PC-3 (cell line): ENCODE results near the gene FBXL13.

ENCODE experiments used
- EZH2 ChIP-seq: fragments of 300-600 bp; sonication (generic); IDR thresholded peaks from one replicate; pipeline ENCODE4 v1.6.1; 2017; ENCODE audit warnings: antibody characterized with exemption, mild to moderate bottlenecking, low read length; ENCODE audit not compliant: unreplicated experiment
- EZH2phosphoT487 ChIP-seq: fragments of 300-600 bp; sonication (generic); IDR thresholded peaks from 2 replicates; pipeline ENCODE4 v1.6.1; 2018; ENCODE audit warnings: mild to moderate bottlenecking, antibody characterized with exemption, low read length, borderline replicate concordance
- TF ChIP-seq, protein P1 (sequence below): fragments of 300-600 bp; sonication (generic); conservative IDR thresholded peaks from 2 replicates; pipeline ENCODE4 v1.5.1; 2017; ENCODE audit warnings: antibody characterized with exemption, low read depth, mild to moderate bottlenecking, low read length

DNA sequence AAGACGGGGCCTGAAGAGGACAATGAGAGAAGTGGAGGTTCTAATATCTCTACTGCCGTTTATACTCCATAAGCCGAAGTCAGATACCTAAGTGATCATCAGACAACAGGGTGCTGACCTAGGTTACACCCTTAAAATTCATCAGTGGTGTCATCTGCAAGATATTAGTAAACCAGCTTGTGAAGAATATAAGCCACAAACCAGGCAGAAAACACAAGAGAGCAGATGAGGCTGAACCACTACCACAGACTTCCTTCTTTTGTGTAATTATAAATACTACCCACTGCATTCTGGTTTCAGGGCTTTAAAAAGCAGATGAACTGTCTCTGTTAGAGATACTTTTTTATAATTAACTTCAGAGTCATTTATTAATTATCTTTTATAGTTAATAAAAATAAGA, 230.7 kb downstream of the FBXL13 start:
- TF ChIP-seq EZH2phosphoT487 (no peak), EZH2 (no peak)
- TF ChIP-seq, protein P1, sequence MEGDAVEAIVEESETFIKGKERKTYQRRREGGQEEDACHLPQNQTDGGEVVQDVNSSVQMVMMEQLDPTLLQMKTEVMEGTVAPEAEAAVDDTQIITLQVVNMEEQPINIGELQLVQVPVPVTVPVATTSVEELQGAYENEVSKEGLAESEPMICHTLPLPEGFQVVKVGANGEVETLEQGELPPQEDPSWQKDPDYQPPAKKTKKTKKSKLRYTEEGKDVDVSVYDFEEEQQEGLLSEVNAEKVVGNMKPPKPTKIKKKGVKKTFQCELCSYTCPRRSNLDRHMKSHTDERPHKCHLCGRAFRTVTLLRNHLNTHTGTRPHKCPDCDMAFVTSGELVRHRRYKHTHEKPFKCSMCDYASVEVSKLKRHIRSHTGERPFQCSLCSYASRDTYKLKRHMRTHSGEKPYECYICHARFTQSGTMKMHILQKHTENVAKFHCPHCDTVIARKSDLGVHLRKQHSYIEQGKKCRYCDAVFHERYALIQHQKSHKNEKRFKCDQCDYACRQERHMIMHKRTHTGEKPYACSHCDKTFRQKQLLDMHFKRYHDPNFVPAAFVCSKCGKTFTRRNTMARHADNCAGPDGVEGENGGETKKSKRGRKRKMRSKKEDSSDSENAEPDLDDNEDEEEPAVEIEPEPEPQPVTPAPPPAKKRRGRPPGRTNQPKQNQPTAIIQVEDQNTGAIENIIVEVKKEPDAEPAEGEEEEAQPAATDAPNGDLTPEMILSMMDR: no peak
